OCI-LY7 (cell line): ENCODE data around the gene RNF186. TPM values are rescaled to one million over a fixed set of nuclear protein-coding genes. Genes with fewer than 3 reads are reported as not detected.
A peak's percentile ranks its signal among the peaks of the same experiment; 100 is the strongest.

ENCODE experiments used
- BruUV-seq: library from RNA; stranded (reverse); fragments of 400-500 nt; replicated peaks from 2 replicates; lab custom pipeline; 2021; lab: Mats Ljungman, UMichigan
- CTCF ChIA-PET: fragments of 300-600 bp; sonication (Branson Sonifier 250); formaldehyde crosslinking; loops from one replicate; lab custom pipeline; 2022; ENCODE audit warnings: antibody characterized with exemption; ENCODE audit not compliant: unreplicated experiment; lab: Charles Lee
- POLR2A ChIA-PET: fragments of 300-600 bp; sonication (Branson Sonifier 250); formaldehyde crosslinking; loops from one replicate; lab custom pipeline; 2022; ENCODE audit warnings: antibody characterized with exemption; lab: Charles Lee
- DNase-seq: peaks from one replicate; pipeline ENCODE4 v3.0.0-alpha.2; 2015; ENCODE audit warnings: low spot score
- H2AFZ ChIP-seq: fragments of 200-600 bp; sonication (generic), shearing (Covaris generic); 2 replicates; pipeline ENCODE4 v1.6.1; 2014; ENCODE audit warnings: mild to moderate bottlenecking, antibody characterized with exemption, low read length, moderate library complexity
- H3K27ac ChIP-seq: fragments of 200-600 bp; sonication (generic); 2 replicates; pipeline ENCODE4 v1.5.1; 2014; ENCODE audit warnings: mixed run types, low read depth, mild to moderate bottlenecking, moderate library complexity, low read length, inconsistent platforms; ENCODE audit not compliant: poor library complexity, severe bottlenecking
- H3K36me3 ChIP-seq: fragments of 200-600 bp; sonication (generic); 2 replicates; pipeline ENCODE4 v1.6.1; 2014; ENCODE audit warnings: mild to moderate bottlenecking, antibody characterized with exemption, low read length, moderate library complexity, mixed read lengths; ENCODE audit not compliant: insufficient read depth
- H3K4me1 ChIP-seq: fragments of 200-600 bp; sonication (generic); 2 replicates; pipeline ENCODE4 v1.5.1; 2014; ENCODE audit warnings: mild to moderate bottlenecking, low read length; ENCODE audit not compliant: insufficient read depth, poor library complexity, severe bottlenecking
- H3K4me2 ChIP-seq: fragments of 200-600 bp; sonication (generic); 2 replicates; pipeline ENCODE4 v1.6.1; 2014; ENCODE audit warnings: mild to moderate bottlenecking, low read length
- H3K4me3 ChIP-seq: fragments of 200-600 bp; sonication (generic); 2 replicates; pipeline ENCODE4 v1.5.1; 2014; ENCODE audit warnings: mild to moderate bottlenecking, low read depth, low read length; ENCODE audit not compliant: poor library complexity, severe bottlenecking
- H3K79me2 ChIP-seq: fragments of 200-600 bp; sonication (generic); 2 replicates; pipeline ENCODE4 v1.6.1; 2016; ENCODE audit warnings: low read depth, mild to moderate bottlenecking, low read length, moderate library complexity, mixed read lengths; ENCODE audit not compliant: insufficient read depth
- H3K9me2 ChIP-seq: fragments of 200-600 bp; sonication (generic); 2 replicates; pipeline ENCODE4 v1.6.1; 2016; ENCODE audit warnings: mild to moderate bottlenecking, low read length, mixed read lengths; ENCODE audit not compliant: insufficient read depth
- H3K9me3 ChIP-seq: fragments of 200-600 bp; sonication (generic); 2 replicates; pipeline ENCODE4 v1.6.1; 2014; ENCODE audit warnings: mild to moderate bottlenecking, mixed run types, low read length, mixed read lengths
- H4K20me1 ChIP-seq: fragments of 200-600 bp; sonication (generic); 2 replicates; pipeline ENCODE4 v1.6.1; 2014; ENCODE audit warnings: mild to moderate bottlenecking, antibody characterized with exemption, low read length, moderate library complexity, mixed read lengths; ENCODE audit not compliant: insufficient read depth
- CTCF ChIP-seq: fragments of 200-600 bp; sonication (generic); conservative IDR thresholded peaks from 2 replicates; pipeline ENCODE4 v1.5.1; 2014; ENCODE audit warnings: mild to moderate bottlenecking, antibody characterized with exemption, low read length, moderate library complexity, mixed read lengths
- EZH2phosphoT487 ChIP-seq: fragments of 200-600 bp; sonication (generic); IDR thresholded peaks from 2 replicates; pipeline ENCODE4 v1.6.1; 2018; ENCODE audit warnings: low read depth, borderline replicate concordance, mild to moderate bottlenecking, mixed run types, antibody characterized with exemption, low read length, moderate library complexity, mixed read lengths
- intact Hi-C: fragments of 100-400 bp; cut with micrococcal nuclease; formaldehyde crosslinking; loops from one replicate; pipeline ENCODE4 v1.10.0; 2022; ENCODE audit not compliant: unreplicated experiment
- total RNA-seq, 2 experiments: library from RNA; depleted of rRNA in 1 of 2; stranded (reverse); fragments of >200 nt in 1 of 2; shearing (Covaris generic) in 1 of 2; gene quantifications; 2 replicates each; pipeline ENCODE4 v1.2.3, GENCODE V29; 2014 to 2022

RNF186 gene
- total RNA-seq, 2 experiments from 2014 or later = not detected

DNA sequence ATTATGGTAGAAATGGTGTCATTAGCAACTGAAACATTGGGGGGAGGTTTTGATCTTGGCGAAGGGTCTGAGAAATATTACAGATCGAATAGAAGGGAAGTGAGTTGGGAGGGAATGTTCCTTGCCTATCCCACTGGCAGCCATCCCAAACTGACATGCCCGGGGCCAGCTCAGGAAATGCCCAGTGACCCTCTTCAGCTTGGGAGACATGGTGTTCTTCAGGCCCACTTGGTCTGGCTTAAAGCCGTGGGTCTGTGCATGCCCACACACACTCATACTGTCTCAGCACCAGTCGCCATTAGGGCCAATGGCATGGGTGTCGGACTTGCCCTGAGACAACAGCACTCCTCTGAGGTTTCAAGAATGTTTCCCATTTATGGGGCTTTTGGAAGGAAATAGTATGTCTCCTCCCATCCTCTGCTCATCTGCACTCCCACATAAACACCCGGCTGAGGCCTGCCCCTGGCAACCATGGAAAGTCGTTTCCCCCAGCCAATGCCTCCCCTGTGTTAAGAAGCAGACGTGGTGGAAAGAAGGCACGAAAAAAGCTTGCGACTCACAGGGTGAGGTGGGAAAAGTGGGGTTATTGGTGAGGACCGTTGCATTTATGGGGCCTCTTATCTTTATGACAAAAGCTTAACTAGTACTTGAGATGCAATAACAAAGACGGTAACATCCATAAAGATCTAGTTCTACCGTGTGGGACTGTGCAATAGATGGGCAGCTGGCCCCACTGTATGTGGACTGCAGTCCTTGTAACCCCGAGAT is 2.0 kb downstream of the RNF186 start:
- TF ChIP-seq CTCF = no peak
- TF ChIP-seq EZH2phosphoT487 = no peak
- intact Hi-C loops = no loop called here
- Histone ChIP-seq H3K36me3 (no peaks in the 10 kb centered on the region), H2AFZ (no peak overlapping the region), H3K79me2 (no peaks in the 10 kb centered on the region), H3K27ac (no peak overlapping the region), H3K4me3 (no peak overlapping the region), H3K9me3 (no peaks in the 10 kb centered on the region), H3K4me1 (peaks cover 24% of the 10 kb centered on the region), H3K9me2 (no peaks in the 10 kb centered on the region), H3K4me2 (no peak overlapping the region), H4K20me1 (no peaks in the 10 kb centered on the region)
- BruUV-seq = no TSS peak
- DNase-seq = no peak
- CTCF ChIA-PET = no interaction called here
- POLR2A ChIA-PET = no interaction called here

- no peak overlapping the region for H2AFZ ChIP-seq
- H3K4me1 ChIP-seq = peaks cover 18% of the 10 kb centered on the region
- no peaks in the 10 kb centered on the region for H3K9me2 ChIP-seq
- H3K4me2 ChIP-seq = no peak overlapping the region
- H3K4me3 ChIP-seq = no peak overlapping the region
- BruUV-seq = no TSS peak
- no peaks in the 10 kb centered on the region for H3K79me2 ChIP-seq
- H3K27ac ChIP-seq = no peak overlapping the region
- H3K36me3 ChIP-seq = no peaks in the 10 kb centered on the region
- CTCF ChIA-PET = no interaction called here
- POLR2A ChIA-PET = no interaction called here
- TF ChIP-seq CTCF (peak; percentile 74), EZH2phosphoT487 (no peak)
- intact Hi-C loops = no loop called here
- no peaks in the 10 kb centered on the region for H3K9me3 ChIP-seq
- no peaks in the 10 kb centered on the region for H4K20me1 ChIP-seq
- peak; percentile 42 for DNase-seq
Observed at GRCh38 chr1:19811206-19811851, 3.8 kb downstream of the RNF186 start.
